GM18517 (cell line): ENCODE data around the gene FFAR2.
"Not testable (repeated sequence)": the region's sequence is repeated elsewhere in the genome, so short reads cannot be mapped to it uniquely, and the experiment has no call there.

Source experiments
- ATAC-seq: cut with Tn5 transposase; IDR thresholded peaks from one replicate; pipeline ENCODE4 v1.9.1; 2021; ENCODE audit warnings: mild to moderate bottlenecking, moderate library complexity; ENCODE audit not compliant: unreplicated experiment

FFAR2 gene

GRCh38 chr19:35454663-35455062, 6.6 kb downstream of the FFAR2 start:
- no peak for ATAC-seq

- no peak for ATAC-seq
Observed at GRCh38 chr19:35455616-35456201, 7.7 kb downstream of the FFAR2 start.

- ATAC-seq = no peak
Observed at GRCh38 chr19:35457173-35457572, 9.1 kb downstream of the FFAR2 start.

GRCh38 chr19:35458192-35458591, 10.1 kb downstream of the FFAR2 start:
- no peak for ATAC-seq

GRCh38 chr19:35458731-35459391, 10.8 kb downstream of the FFAR2 start:
- ATAC-seq = peak; percentile 33

- no peak for ATAC-seq
Observed at GRCh38 chr19:35459414-35460082, 11.5 kb downstream of the FFAR2 start.

- ATAC-seq = no peak
Observed at GRCh38 chr19:35460608-35461007, 12.6 kb downstream of the FFAR2 start.

- ATAC-seq = no peak
Observed at GRCh38 chr19:35461060-35461459, 13.0 kb downstream of the FFAR2 start.

- not testable (repeated sequence) for ATAC-seq
Observed at GRCh38 chr19:35461788-35462187, 13.7 kb downstream of the FFAR2 start.

GRCh38 chr19:35462476-35462953, 14.5 kb downstream of the FFAR2 start:
- peak; percentile 62 for ATAC-seq

GRCh38 chr19:35462956-35463355, 14.9 kb downstream of the FFAR2 start:
- ATAC-seq = peak; percentile 2

GRCh38 chr19:35466259-35466658, 18.2 kb downstream of the FFAR2 start:
- no peak for ATAC-seq

GRCh38 chr19:35468637-35469036, 20.6 kb downstream of the FFAR2 start:
- peak; percentile 78 for ATAC-seq

- ATAC-seq = no peak
Observed at GRCh38 chr19:35470128-35470527, 22.1 kb downstream of the FFAR2 start.

GRCh38 chr19:35471075-35471474, 23.0 kb downstream of the FFAR2 start:
- not testable (repeated sequence) for ATAC-seq

GRCh38 chr19:35471946-35472345, 23.9 kb downstream of the FFAR2 start:
- ATAC-seq = no peak

- ATAC-seq = no peak
Observed at GRCh38 chr19:35474104-35474503, 26.0 kb downstream of the FFAR2 start.

- not testable (repeated sequence) for ATAC-seq
Observed at GRCh38 chr19:35474594-35474993, 26.5 kb downstream of the FFAR2 start.

- ATAC-seq = no peak
Observed at GRCh38 chr19:35476149-35476548, 28.1 kb downstream of the FFAR2 start.

GRCh38 chr19:35478794-35479677, 31.0 kb downstream of the FFAR2 start:
- no peak for ATAC-seq

- ATAC-seq = no peak
Observed at GRCh38 chr19:35483089-35483488, 35.0 kb downstream of the FFAR2 start.
